Measurements from ENCODE around the gene NPIPA2.
"Not testable (repeated sequence)": the region's sequence is repeated elsewhere in the genome, so short reads cannot be mapped to it uniquely, and the experiment has no call there.

DNA sequence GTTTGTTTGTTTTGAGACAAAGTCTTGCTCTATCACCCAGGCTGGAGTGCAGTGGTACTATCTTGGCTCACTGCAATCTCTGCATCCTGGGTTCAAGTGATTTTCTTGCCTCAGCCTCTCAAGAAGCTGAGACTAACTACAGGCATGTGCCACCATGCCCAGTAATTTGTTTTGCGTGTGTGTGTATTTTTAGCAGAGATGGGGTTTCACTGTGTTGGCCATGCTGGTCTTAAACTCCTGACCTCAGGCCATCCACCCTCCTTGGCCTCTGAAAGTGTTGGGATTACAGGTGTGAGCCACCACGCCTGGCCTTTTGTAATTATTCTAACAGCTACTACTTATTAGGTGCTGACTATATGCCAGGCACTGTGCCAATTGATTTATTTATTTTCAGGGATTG, 33.3 kb downstream of the NPIPA2 start:
- TF ChIP-seq, protein P1, sequence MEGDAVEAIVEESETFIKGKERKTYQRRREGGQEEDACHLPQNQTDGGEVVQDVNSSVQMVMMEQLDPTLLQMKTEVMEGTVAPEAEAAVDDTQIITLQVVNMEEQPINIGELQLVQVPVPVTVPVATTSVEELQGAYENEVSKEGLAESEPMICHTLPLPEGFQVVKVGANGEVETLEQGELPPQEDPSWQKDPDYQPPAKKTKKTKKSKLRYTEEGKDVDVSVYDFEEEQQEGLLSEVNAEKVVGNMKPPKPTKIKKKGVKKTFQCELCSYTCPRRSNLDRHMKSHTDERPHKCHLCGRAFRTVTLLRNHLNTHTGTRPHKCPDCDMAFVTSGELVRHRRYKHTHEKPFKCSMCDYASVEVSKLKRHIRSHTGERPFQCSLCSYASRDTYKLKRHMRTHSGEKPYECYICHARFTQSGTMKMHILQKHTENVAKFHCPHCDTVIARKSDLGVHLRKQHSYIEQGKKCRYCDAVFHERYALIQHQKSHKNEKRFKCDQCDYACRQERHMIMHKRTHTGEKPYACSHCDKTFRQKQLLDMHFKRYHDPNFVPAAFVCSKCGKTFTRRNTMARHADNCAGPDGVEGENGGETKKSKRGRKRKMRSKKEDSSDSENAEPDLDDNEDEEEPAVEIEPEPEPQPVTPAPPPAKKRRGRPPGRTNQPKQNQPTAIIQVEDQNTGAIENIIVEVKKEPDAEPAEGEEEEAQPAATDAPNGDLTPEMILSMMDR (IDR thresholded peaks at IDR 0.05; ENCODE audit: low read length), result not testable (repeated sequence)
- TF ChIP-seq EZH2 (IDR thresholded peaks at IDR 0.05; ENCODE audit: borderline replicate concordance, low read length), result not testable (repeated sequence)
